ENCODE data around the gene ARMH3.

GRCh38 chr10:101901340-101901739 lies 154.6 kb downstream of the ARMH3 start:
- TF ChIP-seq CTCF (IDR thresholded peaks at IDR 0.05): no peak
- no peak for TF ChIP-seq EP300 (IDR thresholded peaks at IDR 0.05)
- TF ChIP-seq POLR2A (IDR thresholded peaks at IDR 0.05; ENCODE audit: low read depth): no peak
- no peak for TF ChIP-seq POLR2AphosphoS5 (IDR thresholded peaks at IDR 0.05)

All from esophagus muscularis mucosa (tissue), 4 donors.